HepG2 (cell line): ENCODE measurements around the gene BAG3. TPM values are rescaled to one million over a fixed set of nuclear protein-coding genes. Genes with fewer than 3 reads are reported as not detected.
A peak's percentile ranks its signal among the peaks of the same experiment; 100 is the strongest.

Experiments used
- BHLHE40 ChIP-seq: IDR thresholded peaks from 2 replicates; pipeline ENCODE4 v1.6.1; 2011; ENCODE audit warnings: low read length, improper control_type of control experiment
- ELF3 ChIP-seq: IDR thresholded peaks from 2 replicates; pipeline ENCODE4 v1.6.1; 2016; ENCODE audit warnings: missing genetic modification reagents, missing compliant biosample characterization
- ERF ChIP-seq: IDR thresholded peaks from 2 replicates; pipeline ENCODE4 v1.6.1; 2018; ENCODE audit warnings: missing biosample characterization, missing genetic modification reagents
- GATAD1 ChIP-seq: IDR thresholded peaks from 2 replicates; pipeline ENCODE4 v1.6.1; 2016; ENCODE audit warnings: missing genetic modification reagents, missing compliant biosample characterization
- MED1 ChIP-seq: sonication (generic); formaldehyde crosslinking; IDR thresholded peaks from 2 replicates; pipeline ENCODE4 v1.4.0; 2020; ENCODE audit warnings: missing genetic modification reagents
- PRDM15 ChIP-seq: sonication (generic); formaldehyde crosslinking; IDR thresholded peaks from 2 replicates; pipeline ENCODE4 v1.4.0; 2020; ENCODE audit warnings: missing genetic modification reagents
- SOX5 ChIP-seq: IDR thresholded peaks from 2 replicates; pipeline ENCODE4 v1.6.1; 2016; ENCODE audit warnings: borderline replicate concordance
- SRY ChIP-seq: sonication (generic); formaldehyde crosslinking; IDR thresholded peaks from 2 replicates; pipeline ENCODE4 v1.8.0; 2022; ENCODE audit warnings: mild to moderate bottlenecking, missing genetic modification reagents
- TAF1 ChIP-seq: sonication (generic); formaldehyde crosslinking; IDR thresholded peaks from 2 replicates; pipeline ENCODE4 v1.4.0; 2020; ENCODE audit warnings: missing genetic modification reagents
- TBL1XR1 ChIP-seq: fragments of 150-350 bp; IDR thresholded peaks from 2 replicates; pipeline ENCODE4 v1.6.1; 2014; ENCODE audit warnings: borderline replicate concordance, low read length; ENCODE audit not compliant: partially characterized antibody
- YY1 ChIP-seq: IDR thresholded peaks from 2 replicates; pipeline ENCODE4 v1.6.1; 2011; ENCODE audit warnings: low read length, low read depth, moderate library complexity, mild to moderate bottlenecking; ENCODE audit not compliant: insufficient read depth, insufficient replicate concordance
- ZBTB38 ChIP-seq: sonication (generic); formaldehyde crosslinking; IDR thresholded peaks from 2 replicates; pipeline ENCODE4 v1.5.1; 2020; ENCODE audit warnings: mild to moderate bottlenecking, missing genetic modification reagents
- ZNF264 ChIP-seq: sonication (generic); formaldehyde crosslinking; IDR thresholded peaks from 2 replicates; pipeline ENCODE4 v1.4.0; 2020; ENCODE audit warnings: missing genetic modification reagents
- ZNF432 ChIP-seq: sonication (generic); formaldehyde crosslinking; IDR thresholded peaks from 2 replicates; pipeline ENCODE4 v1.5.0; 2020; ENCODE audit warnings: missing genetic modification reagents, mild to moderate bottlenecking, borderline replicate concordance
- ZNF7 ChIP-seq: IDR thresholded peaks from 2 replicates; pipeline ENCODE4 v1.6.1; 2016; ENCODE audit warnings: missing biosample characterization, missing genetic modification reagents
- ZNF781 ChIP-seq: sonication (generic); formaldehyde crosslinking; IDR thresholded peaks from 2 replicates; pipeline ENCODE4 v1.5.1; 2020; ENCODE audit warnings: borderline replicate concordance, mild to moderate bottlenecking, missing genetic modification reagents; ENCODE audit errors: not compliant biosample characterization
- polyA plus RNA-seq, 8 experiments: library from polyadenylated mRNA; depleted of rRNA in 3 of 8; stranded (reverse) in 7 of 8; unstranded in 1 of 8; fragments of >200 nt; fragmentation: Illumina TruSeq in 4 of 8; extraction: Trizol in 4 of 8; gene quantifications; 2 replicates each; pipeline versions ENCODE4 v1.2.1 to v1.2.3, GENCODE V29; 2011 to 2016; ENCODE audit warnings: low read depth in 4 of 8, missing spikeins in 1 of 8, mixed read lengths in 1 of 8; ENCODE audit not compliant: insufficient read depth in 1 of 8
- total RNA-seq, 5 experiments: library from RNA; depleted of rRNA; stranded (reverse); fragments of >200 nt; fragmentation: Illumina TruSeq; extraction: Trizol; gene quantifications; 2 replicates each; pipeline ENCODE4 v1.2.3, GENCODE V29; 2016; ENCODE audit warnings: low read depth in 1 of 5
- TF ChIP-seq, protein P1 (sequence below): sonication (generic); formaldehyde crosslinking; IDR thresholded peaks from 2 replicates; pipeline ENCODE4 v1.4.0; 2020; ENCODE audit warnings: missing genetic modification reagents
- TF ChIP-seq, protein P2 (sequence below): sonication (generic); formaldehyde crosslinking; IDR thresholded peaks from 2 replicates; pipeline ENCODE4 v1.4.0; 2020; ENCODE audit warnings: missing genetic modification reagents
- TF ChIP-seq, protein P3 (sequence below): sonication (generic); formaldehyde crosslinking; IDR thresholded peaks from 2 replicates; pipeline ENCODE4 v1.9.0; 2022; ENCODE audit warnings: missing genetic modification reagents, mild to moderate bottlenecking, borderline replicate concordance

The BAG3 gene
- total and polyA plus RNA-seq, 2 of the 13 experiments (the other 11 are each of a cell fraction or from before 2014, with no cell fraction given) = 2.9 to 6.7 TPM

DNA sequence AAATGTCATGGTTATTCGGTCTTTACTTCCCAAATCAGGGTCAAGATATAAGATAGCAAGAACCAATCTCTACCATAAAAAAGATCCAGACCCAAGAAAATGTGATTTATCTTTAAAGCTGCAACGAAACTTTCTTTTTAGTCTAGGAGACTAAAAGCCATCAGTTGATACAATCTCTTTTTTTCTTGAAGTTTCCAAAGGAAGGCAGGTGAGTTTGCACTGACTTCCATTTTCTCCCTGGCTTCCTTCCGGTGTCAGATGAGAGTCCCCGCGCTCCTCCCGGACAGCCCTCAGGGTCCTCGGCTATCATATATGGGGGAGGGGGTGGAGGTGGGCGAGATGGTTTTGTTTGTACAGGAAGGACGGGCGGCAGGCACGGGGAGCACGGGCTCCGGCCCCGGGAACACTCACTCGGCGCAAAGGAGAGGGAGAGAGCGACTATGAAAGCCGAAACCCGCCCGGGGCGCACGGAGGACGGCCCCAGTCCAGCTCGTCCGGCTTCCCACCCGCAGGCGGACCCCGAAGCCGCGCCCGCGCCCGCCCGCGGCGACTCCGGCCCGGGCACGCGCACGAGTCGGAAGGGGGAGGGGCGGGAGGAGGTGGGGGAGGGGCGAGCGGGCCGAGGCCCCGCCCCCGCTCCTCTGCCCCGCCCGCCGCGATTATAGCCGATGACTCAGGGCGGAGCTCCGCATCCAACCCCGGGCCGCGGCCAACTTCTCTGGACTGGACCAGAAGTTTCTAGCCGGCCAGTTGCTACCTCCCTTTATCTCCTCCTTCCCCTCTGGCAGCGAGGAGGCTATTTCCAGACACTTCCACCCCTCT, at the start of gene BAG3 (continued):
- TF ChIP-seq, protein P1, sequence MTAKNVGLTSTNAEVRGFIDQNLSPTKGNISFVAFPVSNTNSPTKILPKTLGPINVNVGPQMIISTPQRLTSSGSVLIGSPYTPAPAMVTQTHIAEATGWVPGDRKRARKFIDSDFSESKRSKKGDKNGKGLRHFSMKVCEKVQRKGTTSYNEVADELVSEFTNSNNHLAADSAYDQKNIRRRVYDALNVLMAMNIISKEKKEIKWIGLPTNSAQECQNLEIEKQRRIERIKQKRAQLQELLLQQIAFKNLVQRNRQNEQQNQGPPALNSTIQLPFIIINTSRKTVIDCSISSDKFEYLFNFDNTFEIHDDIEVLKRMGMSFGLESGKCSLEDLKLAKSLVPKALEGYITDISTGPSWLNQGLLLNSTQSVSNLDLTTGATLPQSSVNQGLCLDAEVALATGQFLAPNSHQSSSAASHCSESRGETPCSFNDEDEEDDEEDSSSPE (CRISPR knock-in tag) = peak; percentile 23; the same call in 1 of the 2 replicates
- TF ChIP-seq, protein P2, sequence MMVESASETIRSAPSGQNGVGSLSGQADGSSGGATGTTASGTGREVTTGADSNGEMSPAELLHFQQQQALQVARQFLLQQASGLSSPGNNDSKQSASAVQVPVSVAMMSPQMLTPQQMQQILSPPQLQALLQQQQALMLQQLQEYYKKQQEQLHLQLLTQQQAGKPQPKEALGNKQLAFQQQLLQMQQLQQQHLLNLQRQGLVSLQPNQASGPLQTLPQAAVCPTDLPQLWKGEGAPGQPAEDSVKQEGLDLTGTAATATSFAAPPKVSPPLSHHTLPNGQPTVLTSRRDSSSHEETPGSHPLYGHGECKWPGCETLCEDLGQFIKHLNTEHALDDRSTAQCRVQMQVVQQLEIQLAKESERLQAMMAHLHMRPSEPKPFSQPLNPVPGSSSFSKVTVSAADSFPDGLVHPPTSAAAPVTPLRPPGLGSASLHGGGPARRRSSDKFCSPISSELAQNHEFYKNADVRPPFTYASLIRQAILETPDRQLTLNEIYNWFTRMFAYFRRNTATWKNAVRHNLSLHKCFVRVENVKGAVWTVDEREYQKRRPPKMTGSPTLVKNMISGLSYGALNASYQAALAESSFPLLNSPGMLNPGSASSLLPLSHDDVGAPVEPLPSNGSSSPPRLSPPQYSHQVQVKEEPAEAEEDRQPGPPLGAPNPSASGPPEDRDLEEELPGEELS (CRISPR knock-in tag) = peak; percentile 36; the same call in 1 of the 2 replicates
- TF ChIP-seq SRY (CRISPR knock-in tag) (0 out of 2 replicates have a peak, but pooled peaks have one; percentile 9), ZNF781 (CRISPR knock-in tag) (peak; percentile 60), GATAD1 (CRISPR knock-in tag) (peak; percentile 8; the same call in 1 of the 2 replicates), SOX5 (peak; percentile 22; the same call in 1 of the 2 replicates), ELF3 (CRISPR knock-in tag) (peak; percentile 26; the same call in 1 of the 2 replicates), ZNF7 (CRISPR knock-in tag) (no peak), MED1 (CRISPR knock-in tag) (peak; percentile 62), BHLHE40 (0 out of 2 replicates have a peak, but pooled peaks have one; percentile 16), TAF1 (CRISPR knock-in tag) (peak; percentile 64; the same call in 1 of the 2 replicates), ZNF264 (CRISPR knock-in tag) (0 out of 2 replicates have a peak, but pooled peaks have one; percentile 32), ZBTB38 (CRISPR knock-in tag) (peak; percentile 35; the same call in 1 of the 2 replicates), ERF (CRISPR knock-in tag) (peak; percentile 51; the same call in 1 of the 2 replicates), ZNF432 (CRISPR knock-in tag) (no peak), TBL1XR1 (peak; percentile 60), PRDM15 (CRISPR knock-in tag) (no peak), YY1 (peak; percentile 69)
- TF ChIP-seq, protein P3, sequence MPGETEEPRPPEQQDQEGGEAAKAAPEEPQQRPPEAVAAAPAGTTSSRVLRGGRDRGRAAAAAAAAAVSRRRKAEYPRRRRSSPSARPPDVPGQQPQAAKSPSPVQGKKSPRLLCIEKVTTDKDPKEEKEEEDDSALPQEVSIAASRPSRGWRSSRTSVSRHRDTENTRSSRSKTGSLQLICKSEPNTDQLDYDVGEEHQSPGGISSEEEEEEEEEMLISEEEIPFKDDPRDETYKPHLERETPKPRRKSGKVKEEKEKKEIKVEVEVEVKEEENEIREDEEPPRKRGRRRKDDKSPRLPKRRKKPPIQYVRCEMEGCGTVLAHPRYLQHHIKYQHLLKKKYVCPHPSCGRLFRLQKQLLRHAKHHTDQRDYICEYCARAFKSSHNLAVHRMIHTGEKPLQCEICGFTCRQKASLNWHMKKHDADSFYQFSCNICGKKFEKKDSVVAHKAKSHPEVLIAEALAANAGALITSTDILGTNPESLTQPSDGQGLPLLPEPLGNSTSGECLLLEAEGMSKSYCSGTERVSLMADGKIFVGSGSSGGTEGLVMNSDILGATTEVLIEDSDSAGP (CRISPR knock-in tag) = 0 out of 2 replicates have a peak, but pooled peaks have one; percentile 28
